Retinal pigment epithelial cell (primary cell): ENCODE results near the gene TWIST2.

Experiments
- DNase-seq: peaks from one replicate; pipeline ENCODE4 v3.0.0-alpha.2; 2010; ENCODE audit warnings: low read depth
- H3K4me3 ChIP-seq: 2 replicates; pipeline ENCODE4 v1.5.1; 2011; ENCODE audit warnings: mild to moderate bottlenecking, low read length, control low read depth, moderate library complexity
- TF ChIP-seq, protein P1 (sequence below): conservative IDR thresholded peaks from 2 replicates; pipeline ENCODE4 v1.5.1; 2011; ENCODE audit warnings: low read depth, low read length, control low read depth, inconsistent platforms

Gene TWIST2

DNA sequence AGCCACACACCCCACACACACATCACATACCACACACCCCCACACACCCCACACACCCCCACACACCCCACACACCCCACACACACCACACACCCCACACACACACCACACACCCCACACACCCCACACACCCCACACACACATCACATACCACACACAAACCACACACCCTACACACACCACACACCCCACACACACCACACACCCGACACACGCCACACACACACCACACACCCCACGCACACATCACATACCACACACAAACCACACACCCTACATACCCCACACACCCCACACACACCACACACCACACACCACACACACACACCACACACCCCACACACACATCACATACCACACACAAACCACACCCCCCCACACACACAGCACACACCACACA is 22.4 kb downstream of the TWIST2 start:
- no peak overlapping the region for H3K4me3 ChIP-seq
- TF ChIP-seq, protein P1, sequence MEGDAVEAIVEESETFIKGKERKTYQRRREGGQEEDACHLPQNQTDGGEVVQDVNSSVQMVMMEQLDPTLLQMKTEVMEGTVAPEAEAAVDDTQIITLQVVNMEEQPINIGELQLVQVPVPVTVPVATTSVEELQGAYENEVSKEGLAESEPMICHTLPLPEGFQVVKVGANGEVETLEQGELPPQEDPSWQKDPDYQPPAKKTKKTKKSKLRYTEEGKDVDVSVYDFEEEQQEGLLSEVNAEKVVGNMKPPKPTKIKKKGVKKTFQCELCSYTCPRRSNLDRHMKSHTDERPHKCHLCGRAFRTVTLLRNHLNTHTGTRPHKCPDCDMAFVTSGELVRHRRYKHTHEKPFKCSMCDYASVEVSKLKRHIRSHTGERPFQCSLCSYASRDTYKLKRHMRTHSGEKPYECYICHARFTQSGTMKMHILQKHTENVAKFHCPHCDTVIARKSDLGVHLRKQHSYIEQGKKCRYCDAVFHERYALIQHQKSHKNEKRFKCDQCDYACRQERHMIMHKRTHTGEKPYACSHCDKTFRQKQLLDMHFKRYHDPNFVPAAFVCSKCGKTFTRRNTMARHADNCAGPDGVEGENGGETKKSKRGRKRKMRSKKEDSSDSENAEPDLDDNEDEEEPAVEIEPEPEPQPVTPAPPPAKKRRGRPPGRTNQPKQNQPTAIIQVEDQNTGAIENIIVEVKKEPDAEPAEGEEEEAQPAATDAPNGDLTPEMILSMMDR = no peak
- no peak for DNase-seq

GRCh38 chr2:238872026-238872425 is 24.1 kb downstream of the TWIST2 start:
- DNase-seq = no peak
- H3K4me3 ChIP-seq = no peak overlapping the region
- TF ChIP-seq, protein P1 = no peak

- no peak overlapping the region for H3K4me3 ChIP-seq
- TF ChIP-seq, protein P1 = no peak
- no peak for DNase-seq
These were observed 24.9 kb downstream of the TWIST2 start for GRCh38 chr2:238872628-238873380.

DNA sequence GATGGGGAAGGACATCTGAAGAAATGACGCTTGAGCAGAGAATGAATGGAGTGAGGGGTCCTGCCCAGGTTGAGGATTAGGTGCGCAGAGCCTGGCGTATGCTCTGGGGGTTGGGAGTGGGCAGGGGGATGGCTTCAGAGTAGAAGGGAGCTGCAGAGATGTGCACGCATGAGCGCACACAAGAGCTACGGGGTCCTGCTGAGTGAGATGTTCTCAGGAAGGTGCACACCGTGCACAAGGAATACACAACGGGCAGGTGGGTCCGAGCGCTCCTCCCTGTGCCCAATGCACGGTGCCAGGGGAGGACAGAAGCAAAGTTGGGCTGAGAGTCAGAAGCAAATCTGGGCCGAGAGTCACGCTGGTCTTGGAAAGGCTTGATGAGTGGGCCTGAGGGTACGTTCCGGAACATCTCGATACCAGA is 25.5 kb downstream of the TWIST2 start:
- no peak overlapping the region for H3K4me3 ChIP-seq
- TF ChIP-seq, protein P1 = no peak
- DNase-seq = no peak

DNA sequence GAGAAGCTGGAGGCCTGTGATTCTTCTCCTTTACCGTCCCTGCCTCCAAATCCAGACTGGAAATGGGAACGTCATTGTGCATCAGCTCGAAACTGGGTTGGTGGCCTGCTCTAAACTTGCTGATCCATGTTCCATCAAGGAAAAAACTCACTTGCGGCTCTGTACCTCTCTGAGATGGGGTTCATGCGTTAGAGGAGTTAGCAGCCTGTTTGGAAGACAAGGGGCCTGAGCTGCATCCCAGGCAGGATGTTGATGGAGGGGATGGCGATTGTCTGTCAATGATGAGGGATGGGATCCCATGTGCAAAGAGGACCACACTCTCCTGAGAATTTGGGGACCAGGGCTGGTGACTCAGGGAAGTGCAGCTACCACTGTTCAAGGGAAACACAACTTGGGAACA is 26.0 kb downstream of the TWIST2 start:
- TF ChIP-seq, protein P1 = no peak
- DNase-seq = no peak
- H3K4me3 ChIP-seq = no peak overlapping the region

GRCh38 chr2:238874330-238875050 is 26.6 kb downstream of the TWIST2 start:
- no peak for DNase-seq
- TF ChIP-seq, protein P1 = no peak
- no peak overlapping the region for H3K4me3 ChIP-seq

- TF ChIP-seq, protein P1 = no peak
- H3K4me3 ChIP-seq = no peak overlapping the region
- no peak for DNase-seq
These were observed 27.2 kb downstream of the TWIST2 start for GRCh38 chr2:238875101-238875470.
